GM18951 (cell line): ENCODE data around the gene PDLIM7.

ENCODE experiments used
- POLR2A ChIP-seq: IDR thresholded peaks from 4 replicates; pipeline ENCODE4 v1.6.1; 2011; ENCODE audit warnings: mild to moderate bottlenecking; ENCODE audit not compliant: insufficient read length, insufficient read depth; ENCODE audit errors: extremely low read depth
- in situ Hi-C: fragments of 300-500 bp; cut with MboI; formaldehyde crosslinking; loops from one replicate; pipeline ENCODE4 v1.12.0; 2022; ENCODE audit warnings: low sequenced_read_pairs, mixed read lengths, inconsistent platforms; ENCODE audit not compliant: unreplicated experiment

PDLIM7 gene

GRCh38 chr5:177498013-177498787 lies 796 bp upstream of the PDLIM7 start:
- in situ Hi-C loops, result no loop called here
- TF ChIP-seq POLR2A, result no peak

- in situ Hi-C loops, result no loop called here
- TF ChIP-seq POLR2A, result no peak
Observed at GRCh38 chr5:177496727-177497291, 595 bp downstream of the PDLIM7 start.

- no peak for TF ChIP-seq POLR2A
- in situ Hi-C loops, result no loop called here
Observed at GRCh38 chr5:177496070-177496726, 1.2 kb downstream of the PDLIM7 start.

GRCh38 chr5:177495243-177496060 lies 2.0 kb downstream of the PDLIM7 start:
- in situ Hi-C loops, result no loop called here

GRCh38 chr5:177494346-177495195 lies 2.8 kb downstream of the PDLIM7 start:
- in situ Hi-C loops, result no loop called here
- TF ChIP-seq POLR2A, result no peak

More at GRCh38 chr5:177495243-177496060, 2.0 kb downstream of the PDLIM7 start:
- no peak for TF ChIP-seq POLR2A

- in situ Hi-C loops, result no loop called here
- no peak for TF ChIP-seq POLR2A
Observed at GRCh38 chr5:177493795-177494345, 3.5 kb downstream of the PDLIM7 start.

GRCh38 chr5:177492841-177493240 lies 4.6 kb downstream of the PDLIM7 start:
- in situ Hi-C loops, result no loop called here
- no peak for TF ChIP-seq POLR2A

GRCh38 chr5:177491983-177492746 lies 5.2 kb downstream of the PDLIM7 start:
- in situ Hi-C loops, result no loop called here
- no peak for TF ChIP-seq POLR2A

- in situ Hi-C loops, result no loop called here
Observed at GRCh38 chr5:177491429-177491945, 5.9 kb downstream of the PDLIM7 start.

GRCh38 chr5:177490992-177491391 lies 6.4 kb downstream of the PDLIM7 start:
- no peak for TF ChIP-seq POLR2A
- in situ Hi-C loops, result no loop called here

More at GRCh38 chr5:177491429-177491945, 5.9 kb downstream of the PDLIM7 start:
- TF ChIP-seq POLR2A, result no peak

- no peak for TF ChIP-seq POLR2A
- in situ Hi-C loops, result no loop called here
Observed at GRCh38 chr5:177490311-177490991, 7.0 kb downstream of the PDLIM7 start.
